ENCODE results near the gene PPP1R12A. TPM values are rescaled to one million over a fixed set of nuclear protein-coding genes. Genes with fewer than 3 reads are reported as not detected.

Gene PPP1R12A
- polyA plus RNA-seq, 3 donors: 26.2 to 57.2 (median 33.1) TPM

- Histone ChIP-seq H3K9me3 (replicated peaks in 1 of 2; ENCODE audit: control insufficient read depth in 1 of 2, insufficient read depth in 1 of 2, low read length in 2 of 2) (no peaks in the 10 kb centered on the region), H3K4me2 (replicated peaks; ENCODE audit: extremely low read depth, low read length, poor library complexity, severe bottlenecking) (no peak overlapping the region), H3K79me2 (ENCODE audit: insufficient read depth, low read length) (peaks cover 24% of the 10 kb centered on the region), H3K36me3 (replicated peaks in 1 of 2; ENCODE audit: control insufficient read depth in 1 of 2, insufficient read depth in 2 of 2, low read length in 2 of 2) (no peaks in the 10 kb centered on the region), H3K9ac (ENCODE audit: insufficient read depth, low read length, poor library complexity, severe bottlenecking) (no peak overlapping the region), H3K4me3 (replicated peaks in 1 of 3; ENCODE audit: low read depth in 2 of 3, low read length in 3 of 3) (no peak overlapping the region), H3K4me1 (ENCODE audit: control insufficient read depth in 1 of 2, insufficient read depth in 2 of 2, low read length in 2 of 2) (peaks cover 16 to 23% of the 10 kb centered on the region in 2 donors), H3K27me3 (ENCODE audit: control insufficient read depth in 2 of 2, insufficient read depth in 2 of 2, low read length in 2 of 2) (no peaks in the 10 kb centered on the region), H3K27ac (ENCODE audit: low read depth in 1 of 2, low read length in 2 of 2) (no peak overlapping the region), H4K20me1 (ENCODE audit: insufficient read depth, low read length) (no peaks in the 10 kb centered on the region), H2AFZ (ENCODE audit: insufficient read depth, low read depth, low read length, poor library complexity, severe bottlenecking) (no peak overlapping the region)
- Mint-ChIP-seq H3K27ac (peak overlapping the region in 2 of 7 donors; percentile 40 to 47), H3K4me1 (peaks cover 21% of the 10 kb centered on the region), H3K9me3 (peaks cover 0 to 2% (median 0%) of the 10 kb centered on the region in 7 donors), H3K36me3 (no peaks in the 10 kb centered on the region), H3K4me3 (no peak overlapping the region), H3K27me3 (ENCODE audit: low read depth in 3 of 3) (peaks cover 0 to 3% (median 0%) of the 10 kb centered on the region in 3 donors)
- intact Hi-C loops (cut with micrococcal nuclease): loop anchor here in 1 of 2 donors (10.0 kb wide), 1 partner anchor 55 kb away; no protein-coding TSS in a partner anchor
- DNase-seq: peak; percentile 11 to 29 (median 13)
- WGBS (ENCODE audit: insufficient coverage): no CpG with 5 or more reads among the region's 1 CpG
- TF ChIP-seq CTCF (IDR thresholded peaks at IDR 0.05): no peak
Observed at GRCh38 chr12:79939728-79940310, 4.9 kb upstream of the PPP1R12A start.

- H3K36me3 Mint-ChIP-seq: no peaks in the 10 kb centered on the region
- Histone ChIP-seq H3K27ac (ENCODE audit: low read depth in 1 of 2, low read length in 2 of 2) (no peak overlapping the region), H2AFZ (ENCODE audit: insufficient read depth, low read depth, low read length, poor library complexity, severe bottlenecking) (no peak overlapping the region), H3K4me2 (replicated peaks; ENCODE audit: extremely low read depth, low read length, poor library complexity, severe bottlenecking) (no peak overlapping the region), H3K79me2 (ENCODE audit: insufficient read depth, low read length) (peaks cover 33% of the 10 kb centered on the region), H3K9ac (ENCODE audit: insufficient read depth, low read length, poor library complexity, severe bottlenecking) (no peak overlapping the region), H3K27me3 (ENCODE audit: control insufficient read depth in 2 of 2, insufficient read depth in 2 of 2, low read length in 2 of 2) (no peaks in the 10 kb centered on the region), H3K36me3 (replicated peaks in 1 of 2; ENCODE audit: control insufficient read depth in 1 of 2, insufficient read depth in 2 of 2, low read length in 2 of 2) (no peaks in the 10 kb centered on the region), H3K4me1 (ENCODE audit: control insufficient read depth in 1 of 2, insufficient read depth in 2 of 2, low read length in 2 of 2) (peaks cover 16 to 23% of the 10 kb centered on the region in 2 donors), H3K4me3 (replicated peaks in 1 of 3; ENCODE audit: low read depth in 2 of 3, low read length in 3 of 3) (no peak overlapping the region), H3K9me3 (replicated peaks in 1 of 2; ENCODE audit: control insufficient read depth in 1 of 2, insufficient read depth in 1 of 2, low read length in 2 of 2) (no peaks in the 10 kb centered on the region), H4K20me1 (ENCODE audit: insufficient read depth, low read length) (peaks cover 6% of the 10 kb centered on the region)
- H3K27me3 Mint-ChIP-seq (ENCODE audit: low read depth in 3 of 3): peaks cover 0 to 3% (median 0%) of the 10 kb centered on the region in 3 donors
- DNase-seq: no peak
- peaks cover 21% of the 10 kb centered on the region for H3K4me1 Mint-ChIP-seq
- WGBS (ENCODE audit: insufficient coverage): no CpG with 5 or more reads among the region's 1 CpG
- H3K27ac Mint-ChIP-seq: no peak overlapping the region
- H3K4me3 Mint-ChIP-seq: no peak overlapping the region
- H3K9me3 Mint-ChIP-seq: peaks cover 0 to 2% (median 0%) of the 10 kb centered on the region in 7 donors
- no peak for TF ChIP-seq CTCF (IDR thresholded peaks at IDR 0.05)
- intact Hi-C loops (cut with micrococcal nuclease): loop anchor here in 1 of 2 donors (10.0 kb wide), 1 partner anchor 54 kb away; no protein-coding TSS in a partner anchor
Observed at GRCh38 chr12:79938843-79939242, 3.9 kb upstream of the PPP1R12A start.

Measured in CD14-positive monocyte (primary cell).